Suppressor macrophage treated with lipopolysaccharide for 4 hours (primary cell): ENCODE measurements around the gene BICRAL.

Experiments
- DNase-seq: peaks from one replicate; pipeline ENCODE4 v3.0.0-alpha.2; 2020

BICRAL gene

GRCh38 chr6:42762950-42763349 lies 18.9 kb upstream of the BICRAL start:
- no peak for DNase-seq

GRCh38 chr6:42764911-42765648 lies 16.8 kb upstream of the BICRAL start:
- DNase-seq = no peak

- DNase-seq = no peak
Measured at GRCh38 chr6:42766163-42766670, 15.6 kb upstream of the BICRAL start.

DNA sequence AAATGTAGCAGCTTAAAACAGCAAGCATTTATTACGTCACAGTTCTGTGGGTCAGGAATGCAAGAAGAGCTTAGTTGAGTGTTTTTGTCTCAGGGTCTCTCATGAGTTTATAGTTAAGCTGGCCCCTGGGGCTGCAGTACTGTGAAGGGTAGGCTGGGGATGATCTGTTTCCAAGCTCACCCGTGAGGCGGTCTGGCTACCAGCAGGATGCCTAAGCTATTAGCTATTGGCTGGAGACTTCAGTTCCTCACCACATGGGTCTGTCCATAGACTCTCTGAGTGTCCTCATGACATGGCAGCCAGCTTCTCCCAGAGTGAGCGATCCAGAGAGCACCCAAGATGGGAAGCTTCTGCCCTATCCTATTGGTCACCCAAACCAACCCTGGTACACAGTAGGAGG lies 12.8 kb upstream of the BICRAL start:
- no peak for DNase-seq

- no peak for DNase-seq
Measured at GRCh38 chr6:42769836-42770235, 12.0 kb upstream of the BICRAL start.

DNA sequence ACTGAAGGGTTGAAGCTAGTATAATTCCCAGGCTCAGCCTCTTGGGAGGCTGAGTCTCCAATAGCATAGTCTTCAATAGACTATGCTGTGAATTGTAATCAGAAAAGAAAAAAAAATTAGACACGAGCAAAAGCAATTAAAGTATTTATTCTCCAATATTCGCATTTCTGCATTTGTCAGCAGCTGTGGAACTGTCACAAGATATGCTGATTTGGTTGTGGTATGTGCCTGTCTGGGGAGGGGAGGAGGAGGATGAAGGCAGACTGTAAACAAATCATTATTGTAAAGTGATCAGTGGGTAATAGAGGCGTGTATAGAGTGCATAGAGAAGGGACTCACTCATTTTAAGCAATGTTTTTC lies 10.1 kb upstream of the BICRAL start:
- no peak for DNase-seq

- no peak for DNase-seq
Measured at GRCh38 chr6:42774201-42774600, 7.7 kb upstream of the BICRAL start.

DNA sequence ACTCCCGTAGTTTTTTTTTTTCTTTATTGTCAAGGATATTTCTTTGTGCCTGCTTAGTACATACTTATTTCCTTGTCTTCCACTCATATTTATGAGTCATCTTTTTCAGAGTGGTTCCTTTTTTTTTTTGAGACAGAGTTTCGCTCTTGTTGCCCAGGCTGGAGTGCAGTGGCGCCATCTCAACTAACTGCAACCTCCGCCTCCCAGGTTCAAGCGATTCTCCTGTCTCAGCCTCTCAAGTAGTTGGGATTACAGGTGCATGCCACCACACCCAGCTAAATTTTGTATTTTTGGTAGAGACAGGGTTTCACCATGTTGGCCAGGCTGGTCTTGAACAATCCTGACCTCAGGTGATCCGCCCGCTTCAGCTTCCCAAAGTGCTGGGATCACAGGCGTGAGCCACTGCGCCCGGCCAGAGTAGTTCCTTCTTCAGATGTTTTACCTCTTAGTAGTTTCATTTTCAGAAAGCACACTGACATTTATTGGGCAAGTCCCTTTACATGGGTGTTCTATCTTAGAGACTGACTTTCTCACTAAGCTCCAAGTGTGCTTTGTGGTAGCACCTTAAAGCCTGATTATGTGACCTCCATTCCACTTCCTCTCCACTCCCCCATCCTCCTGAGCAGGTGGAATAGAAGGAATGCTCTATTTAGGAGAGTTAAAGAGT lies 6.9 kb upstream of the BICRAL start:
- peak; percentile 78 for DNase-seq

DNA sequence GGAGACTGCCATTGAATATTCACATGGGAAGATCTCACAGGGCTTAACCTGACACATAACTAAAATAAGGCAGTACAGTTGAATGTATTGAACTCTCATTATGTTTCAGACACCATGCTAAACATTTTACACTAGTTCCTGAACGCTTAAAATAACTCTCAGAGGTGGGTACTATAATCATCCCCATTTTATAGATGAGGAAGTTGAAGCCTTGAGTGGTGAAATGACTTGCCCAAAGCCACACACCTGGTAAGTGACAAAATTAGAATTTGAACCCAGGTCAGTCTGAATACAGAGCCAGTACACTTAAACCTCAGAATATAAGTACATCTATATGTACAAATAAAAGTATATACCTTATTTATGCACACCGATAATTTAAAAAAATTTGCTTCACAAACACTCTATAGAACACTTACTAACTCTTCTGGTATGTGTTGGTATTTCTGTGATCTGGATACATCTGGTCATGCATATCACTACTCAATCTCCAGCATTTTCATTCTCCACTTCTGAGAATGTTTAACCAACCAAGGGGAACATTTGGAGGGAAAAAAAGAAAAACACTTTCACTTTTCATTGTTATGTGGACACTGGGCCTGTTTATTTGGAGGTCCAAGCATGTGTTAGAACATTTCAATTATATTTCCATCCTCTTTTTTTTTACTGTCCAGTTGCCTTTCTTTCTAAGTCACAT lies 4.6 kb upstream of the BICRAL start:
- DNase-seq = peak; percentile 27

GRCh38 chr6:42778122-42778521 lies 3.7 kb upstream of the BICRAL start:
- no peak for DNase-seq

- no peak for DNase-seq
Measured at GRCh38 chr6:42779521-42779920, 2.3 kb upstream of the BICRAL start.

DNA sequence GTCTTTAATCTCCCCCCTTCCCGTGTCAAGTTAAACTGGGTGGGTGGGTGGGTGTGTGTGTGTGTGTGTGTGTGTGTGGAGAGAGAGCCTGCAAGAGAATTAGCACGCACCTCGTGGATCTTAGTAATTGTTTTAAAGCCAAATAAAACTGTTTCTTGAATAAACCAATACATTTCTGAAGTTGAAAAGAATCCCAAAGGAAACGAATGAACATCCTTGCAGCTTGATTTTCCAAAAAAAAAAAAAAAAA lies 381 bp upstream of the BICRAL start:
- peak; percentile 20 for DNase-seq

- DNase-seq = peak; percentile 81
Measured at GRCh38 chr6:42782689-42783176, 881 bp downstream of the BICRAL start.

- DNase-seq = peak; percentile 83
Measured at GRCh38 chr6:42783177-42783875, 1.5 kb downstream of the BICRAL start.

GRCh38 chr6:42783876-42784642 lies 2.2 kb downstream of the BICRAL start:
- peak; percentile 55 for DNase-seq

DNA sequence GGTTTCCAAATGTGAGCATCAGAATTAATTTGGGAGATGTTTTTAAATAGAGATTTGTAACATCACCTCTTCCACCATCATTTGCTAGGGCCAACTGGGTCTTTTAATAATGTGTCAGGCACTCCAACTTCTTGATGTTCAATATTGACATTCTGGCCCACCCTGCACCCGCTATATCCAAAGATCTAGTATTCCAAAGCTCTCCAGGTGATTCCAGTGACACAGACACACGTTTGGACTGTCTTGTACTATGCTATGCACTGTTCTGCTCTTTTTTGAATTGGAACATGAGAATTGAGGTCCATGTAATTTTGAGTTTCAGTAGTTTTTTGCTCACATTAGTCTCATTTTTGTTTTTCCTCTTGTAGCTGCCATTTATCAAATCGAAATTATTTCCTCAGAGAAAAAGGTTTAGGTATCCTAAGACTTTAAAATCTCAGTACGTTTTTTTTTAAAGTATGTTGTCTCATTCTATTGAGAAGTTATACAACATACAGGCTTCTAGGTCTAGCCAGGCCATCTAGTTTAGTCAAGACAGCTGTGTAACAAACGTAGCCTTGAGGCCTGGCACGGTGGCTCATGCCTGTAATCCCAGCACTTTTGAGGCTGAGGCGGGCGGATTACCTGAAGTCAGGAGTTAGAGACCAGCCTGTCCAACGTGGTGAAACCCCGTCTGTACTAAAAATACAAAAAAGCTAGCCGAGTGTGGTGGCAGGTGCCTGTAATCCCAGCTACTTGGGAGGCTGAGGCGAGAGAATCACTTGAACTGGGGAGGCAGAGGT lies 3.1 kb downstream of the BICRAL start:
- no peak for DNase-seq

DNA sequence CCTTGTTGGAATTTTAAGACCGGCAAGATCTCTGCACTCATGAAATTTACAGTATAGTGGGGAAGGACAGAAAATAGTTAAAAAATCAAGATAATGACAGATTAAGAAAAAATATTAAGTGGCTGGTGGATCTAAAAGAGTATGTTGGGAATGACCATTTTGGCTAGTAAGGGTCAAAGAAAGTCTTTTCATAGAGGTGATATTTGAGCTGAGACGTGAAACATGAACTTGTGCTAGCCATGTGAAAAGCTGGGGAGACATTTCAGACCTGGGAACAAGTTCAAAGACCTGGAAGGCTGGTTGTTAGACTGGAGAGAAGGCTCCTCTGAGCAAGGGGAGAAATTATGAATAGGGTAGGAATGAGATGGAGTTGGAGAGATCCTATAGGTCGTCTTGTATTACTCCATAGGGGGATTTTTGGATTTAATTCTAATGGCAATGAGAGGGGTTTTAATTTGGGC lies 4.7 kb downstream of the BICRAL start:
- DNase-seq = no peak

DNA sequence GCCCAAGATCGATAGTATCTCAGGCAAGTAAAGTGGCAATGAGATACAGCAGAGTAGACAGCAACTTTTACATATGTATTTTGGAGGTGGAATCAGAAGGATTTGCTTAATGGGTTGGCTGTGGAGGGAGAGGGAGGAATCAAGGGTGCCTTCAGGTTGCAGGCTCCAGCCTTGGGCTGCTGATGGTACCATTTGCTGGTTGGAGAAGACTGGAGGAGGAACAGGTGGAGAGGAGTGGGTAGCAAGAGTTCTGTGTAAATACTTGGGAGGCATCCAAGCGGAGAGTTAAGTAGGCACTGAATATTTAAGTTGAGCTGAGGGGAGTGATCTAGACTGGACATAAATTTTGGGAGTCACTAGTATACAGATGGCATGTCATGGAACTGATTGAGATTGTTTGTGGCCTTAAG lies 5.2 kb downstream of the BICRAL start:
- no peak for DNase-seq

GRCh38 chr6:42788671-42789070 lies 6.8 kb downstream of the BICRAL start:
- DNase-seq = no peak

DNA sequence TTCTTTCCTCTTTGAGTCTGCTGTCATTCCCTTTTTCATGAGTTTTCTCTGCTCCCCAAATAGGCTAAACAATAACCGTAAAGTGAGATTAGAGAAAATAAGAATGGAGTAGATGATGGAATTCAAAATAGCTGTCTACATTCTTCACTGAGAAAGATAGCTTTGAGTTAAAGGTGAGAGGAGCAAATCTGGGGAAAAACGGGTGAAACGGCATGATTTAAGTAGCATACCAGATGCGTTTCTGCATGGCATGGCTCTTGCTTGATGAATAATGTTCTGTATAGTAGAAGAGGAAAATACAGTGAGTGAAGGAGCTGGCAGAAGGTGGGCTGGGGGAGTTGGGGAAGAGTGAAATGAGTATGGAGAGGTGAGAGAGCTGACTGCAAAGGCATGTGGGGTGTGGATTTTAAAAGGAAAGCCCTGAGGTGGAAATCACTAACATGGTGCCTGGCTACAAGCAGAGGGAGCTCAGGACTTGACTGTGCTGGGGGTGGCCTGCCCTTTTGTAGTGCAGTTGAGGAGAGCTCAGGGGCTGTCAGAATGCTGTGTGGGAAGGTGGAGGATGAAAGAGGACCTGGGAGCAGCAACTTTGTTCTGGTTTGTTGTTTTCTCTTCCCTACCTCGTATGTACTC lies 8.8 kb downstream of the BICRAL start:
- no peak for DNase-seq

DNA sequence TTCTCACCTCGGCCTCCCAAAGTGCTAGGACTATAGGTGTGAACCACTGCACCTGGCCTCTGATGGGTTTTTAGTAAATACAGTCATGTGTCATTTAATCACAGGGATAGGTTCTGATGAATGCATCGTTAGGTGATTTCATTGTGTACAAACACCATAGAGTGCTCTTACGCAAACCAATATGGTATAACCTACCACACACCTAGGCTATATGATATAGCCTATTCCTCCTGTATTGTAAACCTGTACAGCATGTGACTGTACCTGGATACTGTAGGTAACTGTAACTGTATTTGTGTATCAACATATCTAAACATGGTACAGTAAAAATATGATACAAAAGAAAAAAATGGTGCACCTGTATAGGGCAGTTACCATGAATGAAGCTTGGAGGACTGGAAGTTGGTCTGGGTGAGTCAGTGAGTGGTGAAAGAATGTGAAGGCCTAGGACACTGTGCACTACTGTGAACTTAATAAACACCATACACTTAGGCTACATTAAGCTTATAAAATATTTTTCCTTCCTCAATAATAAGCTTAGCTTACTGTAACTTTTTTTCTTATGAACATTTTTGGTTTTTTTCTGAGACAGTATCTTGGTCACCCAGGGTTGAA lies 10.0 kb downstream of the BICRAL start:
- DNase-seq = no peak
